Inferior parietal cortex (tissue), 1 donor: ENCODE data around the gene FBXW4.
"Not testable (repeated sequence)": the region's sequence is repeated elsewhere in the genome, so short reads cannot be mapped to it uniquely, and the experiment has no call there.

ENCODE experiments used
- DNase-seq: peaks from one replicate; pipeline ENCODE4 v3.0.0-alpha.2; 2016; ENCODE audit errors: extremely low spot score

Gene FBXW4

DNA sequence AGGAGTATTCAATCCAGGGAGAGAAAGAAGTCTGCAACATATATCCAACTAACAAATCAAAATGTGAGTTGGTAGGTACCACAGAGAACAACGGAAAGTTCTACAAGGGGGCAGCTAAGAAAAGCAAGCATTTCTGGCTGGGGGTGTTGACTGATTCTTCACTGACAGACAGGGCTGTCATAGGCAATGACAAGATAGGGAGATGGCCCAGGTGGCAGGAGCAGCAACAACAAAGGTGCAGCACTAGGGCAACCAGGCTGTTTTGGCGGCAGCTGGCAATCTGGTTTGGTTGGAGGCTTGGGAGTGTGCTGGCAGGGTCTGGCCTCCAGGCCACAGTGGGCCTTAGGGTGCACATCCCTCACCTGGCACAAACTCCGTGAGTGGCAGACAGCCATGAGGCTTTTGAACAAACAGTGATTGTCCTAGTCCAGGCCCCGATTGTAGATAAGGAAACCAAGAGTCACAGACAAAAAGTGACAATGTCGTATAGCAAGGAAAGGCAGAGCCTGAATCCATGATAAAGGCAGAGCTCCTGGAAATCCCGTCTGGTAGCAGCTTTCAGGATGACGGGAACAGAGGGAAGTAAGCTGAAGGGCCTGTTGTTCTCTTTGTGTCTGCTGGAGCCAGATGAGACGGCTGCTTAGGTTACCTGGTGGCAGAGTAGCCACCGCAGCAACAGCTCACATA, 78.4 kb downstream of the FBXW4 start:
- DNase-seq, result no peak

DNA sequence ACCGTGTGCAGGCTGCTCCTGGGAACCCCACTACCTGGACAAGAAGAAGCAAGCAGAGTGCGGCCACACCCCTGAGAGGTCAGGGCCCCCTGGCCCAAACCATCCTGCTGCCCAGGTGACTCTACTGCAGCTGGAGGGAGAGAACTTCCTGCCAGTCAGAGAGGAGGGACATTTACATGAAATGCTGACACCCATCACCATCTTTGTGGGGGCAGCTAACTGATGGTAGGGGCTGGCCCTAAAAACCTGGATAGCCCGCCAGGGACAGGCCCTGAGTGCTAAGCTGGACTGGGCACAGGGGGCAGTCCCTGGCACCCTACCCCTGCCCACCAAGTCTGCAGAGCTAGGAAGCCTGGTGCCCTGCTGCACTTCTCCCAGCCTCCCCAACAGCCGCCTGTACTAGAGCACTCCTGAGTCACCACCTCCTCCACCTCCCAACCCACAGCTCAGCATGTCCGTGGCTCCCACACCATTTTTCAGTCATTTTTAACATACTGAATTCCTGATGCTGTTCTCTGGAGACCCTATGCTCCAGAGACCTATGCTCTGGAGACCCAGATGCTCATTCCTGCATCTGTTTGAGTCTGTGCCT, 79.3 kb downstream of the FBXW4 start:
- no peak for DNase-seq

DNA sequence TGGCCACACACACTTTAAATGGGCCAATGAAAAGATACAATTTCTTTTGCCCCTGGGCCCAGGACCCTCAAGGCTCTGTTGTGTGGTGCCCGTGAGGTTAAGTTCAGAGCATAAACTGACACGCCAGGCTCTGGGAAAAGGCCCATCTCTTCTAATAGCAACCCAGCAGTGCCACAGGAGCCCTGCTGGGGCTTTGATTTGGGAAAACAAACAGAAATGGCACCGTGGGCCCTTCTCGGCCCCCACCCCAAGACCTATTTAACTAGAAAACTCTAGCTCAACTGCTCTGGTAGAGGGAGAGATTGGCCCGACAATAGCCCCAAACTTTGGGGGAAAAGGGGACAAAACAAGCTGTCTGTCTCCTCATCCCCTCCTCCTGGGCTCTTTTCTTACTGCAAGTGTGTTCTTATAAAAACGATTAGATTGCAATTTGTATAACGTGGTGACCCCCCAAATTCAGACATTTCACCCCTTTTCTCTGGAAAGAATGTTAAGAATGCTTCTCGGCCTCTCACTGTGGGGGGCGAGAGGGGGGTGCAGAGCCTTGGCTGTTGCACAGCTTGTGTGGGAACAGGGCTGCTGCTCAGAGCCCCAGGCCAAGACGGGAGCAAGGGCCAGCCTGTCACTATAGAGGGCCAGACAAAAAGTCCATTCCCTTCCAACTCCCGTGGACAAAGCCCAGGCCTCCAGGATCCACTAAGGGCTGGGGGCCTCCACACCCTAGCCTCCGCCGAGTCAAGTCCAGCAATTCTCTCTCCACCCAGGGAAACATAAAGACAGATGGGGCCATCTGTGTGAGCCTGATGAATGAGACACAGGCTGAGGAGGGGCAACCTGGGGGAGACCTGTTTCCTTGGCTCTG, 80.1 kb downstream of the FBXW4 start:
- no peak for DNase-seq

DNA sequence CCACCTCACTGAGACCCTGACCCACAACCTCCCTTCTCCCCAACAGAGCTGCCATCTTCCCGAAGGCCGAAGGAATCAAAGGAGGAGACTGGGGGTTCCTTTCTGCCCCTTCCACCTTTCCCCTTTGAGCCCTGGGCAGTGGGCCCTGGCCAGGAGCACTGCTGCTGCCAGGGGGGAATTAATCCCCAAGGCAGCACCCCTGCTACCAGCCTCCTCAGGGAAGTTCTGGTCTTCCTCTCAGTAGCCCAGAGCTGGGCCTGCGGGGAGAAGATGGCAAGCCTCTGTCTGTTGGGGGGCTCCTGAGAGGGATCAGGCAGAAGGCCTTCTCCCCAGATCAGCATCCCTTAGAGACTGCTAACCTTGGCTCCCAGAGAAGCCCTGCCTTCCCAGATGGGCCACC, 81.3 kb downstream of the FBXW4 start:
- DNase-seq, result no peak

DNA sequence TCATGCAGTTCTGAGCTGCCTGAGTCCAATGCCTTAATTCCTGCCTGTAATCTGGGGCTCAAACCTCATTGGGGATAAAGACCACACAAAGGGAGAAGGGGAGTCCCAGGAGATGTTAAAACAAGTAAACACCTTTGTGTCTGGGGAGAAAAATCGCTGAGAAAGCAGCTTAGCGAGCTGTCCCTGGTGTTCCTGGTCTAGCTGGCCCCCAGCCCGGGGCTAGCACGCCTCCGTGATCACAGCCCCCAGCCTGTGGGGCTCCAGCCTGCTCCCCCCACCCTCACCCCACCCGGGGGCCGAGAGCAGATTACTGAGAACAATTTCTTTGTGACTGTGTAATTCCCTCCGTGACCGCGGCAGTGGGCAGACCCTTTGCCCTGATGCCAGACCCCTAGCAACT, 82.1 kb downstream of the FBXW4 start:
- DNase-seq, result no peak

DNA sequence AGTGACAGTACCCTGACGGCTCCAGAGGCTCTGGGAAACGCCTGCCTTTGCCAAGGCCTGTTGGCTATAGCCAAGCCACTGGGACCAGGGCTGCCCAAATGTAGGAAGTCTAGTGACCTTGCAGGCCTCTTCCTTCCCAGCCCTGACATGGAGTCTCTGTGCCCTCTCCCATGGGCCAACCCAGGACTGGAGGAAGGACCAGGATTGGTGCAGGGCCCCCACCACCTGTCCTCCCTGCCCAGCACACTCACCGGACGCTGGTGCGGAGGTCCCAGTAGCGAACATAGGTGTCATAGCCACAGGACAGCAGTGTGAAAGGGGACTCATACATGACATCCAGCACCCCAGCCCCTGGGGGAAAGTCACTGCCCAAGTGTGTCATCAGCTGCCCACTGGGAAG, 82.9 kb downstream of the FBXW4 start:
- no peak for DNase-seq

DNA sequence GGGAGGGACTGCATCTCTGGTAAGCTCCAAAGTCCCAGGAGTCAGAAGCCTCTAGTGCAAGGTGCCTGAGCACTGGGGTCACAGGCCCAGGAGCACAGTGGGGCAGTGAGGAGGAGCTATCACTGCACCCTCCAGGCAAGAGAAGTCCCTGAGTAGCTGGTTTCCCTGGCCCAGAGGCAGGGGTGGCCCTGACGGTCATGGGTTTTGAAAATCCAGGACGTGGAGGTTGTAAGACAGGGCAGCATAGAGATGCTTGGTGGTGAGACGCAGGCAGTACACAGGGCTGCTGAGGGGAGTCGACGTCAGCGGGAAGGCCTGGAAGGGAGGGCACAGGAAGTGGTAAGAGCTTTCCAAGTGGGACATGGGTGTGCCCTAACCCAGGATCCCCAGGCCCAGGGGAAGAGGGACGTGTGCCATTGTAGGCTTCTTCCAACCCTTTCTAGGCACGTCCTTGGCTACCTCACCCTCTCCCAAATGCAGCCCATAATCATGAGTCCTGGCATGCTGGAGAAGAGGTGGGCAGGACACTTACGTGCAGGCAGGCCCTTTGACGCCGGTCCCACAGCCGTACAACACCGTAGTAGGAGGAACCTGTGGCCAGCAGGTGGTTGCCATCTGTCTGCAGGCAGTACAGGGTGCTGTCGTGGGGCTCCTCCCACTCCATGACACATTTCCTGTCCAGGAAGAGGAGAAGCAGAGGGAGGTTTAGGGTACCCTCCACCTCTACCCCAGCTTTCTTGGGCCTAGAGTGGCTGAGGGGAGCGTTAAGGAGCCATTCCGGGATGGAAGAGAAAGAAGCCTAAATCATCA, 83.7 kb downstream of the FBXW4 start:
- no peak for DNase-seq

DNA sequence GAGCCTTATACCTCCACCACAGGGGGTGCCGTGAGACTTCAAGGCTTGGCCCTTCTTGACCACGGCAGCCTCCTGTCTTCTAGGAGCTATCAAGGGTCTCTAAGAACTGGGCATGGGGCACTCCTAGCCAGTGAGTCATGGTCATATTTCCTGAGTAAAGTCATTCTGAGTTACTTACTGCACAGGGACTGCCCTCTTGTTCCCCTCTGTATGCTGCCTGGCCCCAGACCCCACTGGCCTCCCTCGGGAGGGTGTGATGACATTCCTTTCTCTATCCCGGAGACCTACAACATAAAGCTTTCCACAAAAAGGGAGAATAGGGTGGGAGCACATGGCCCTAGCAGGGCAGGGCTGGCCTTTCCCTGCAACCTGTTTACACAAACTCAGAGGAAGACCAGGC, 85.5 kb downstream of the FBXW4 start:
- no peak for DNase-seq

DNA sequence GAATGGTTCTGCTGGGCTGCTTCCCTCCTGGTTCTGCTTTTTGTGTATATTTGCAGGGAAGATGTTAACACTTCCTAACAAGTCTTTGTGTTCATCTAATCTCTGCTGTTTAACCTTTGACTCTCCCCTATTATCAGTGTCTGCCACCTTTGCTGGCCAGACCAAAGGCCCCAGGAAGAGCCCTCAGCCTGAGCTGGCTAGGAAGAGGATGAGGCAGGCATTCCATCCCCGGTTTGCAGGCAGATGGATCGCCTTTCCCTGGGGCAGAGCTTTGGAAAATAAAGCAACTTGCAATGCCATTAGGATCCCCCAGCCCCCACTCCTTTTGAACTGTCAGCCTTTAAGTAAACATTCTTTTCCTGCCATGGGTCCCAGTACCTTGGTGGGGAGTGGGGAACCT, 87.8 kb downstream of the FBXW4 start:
- no peak for DNase-seq

DNA sequence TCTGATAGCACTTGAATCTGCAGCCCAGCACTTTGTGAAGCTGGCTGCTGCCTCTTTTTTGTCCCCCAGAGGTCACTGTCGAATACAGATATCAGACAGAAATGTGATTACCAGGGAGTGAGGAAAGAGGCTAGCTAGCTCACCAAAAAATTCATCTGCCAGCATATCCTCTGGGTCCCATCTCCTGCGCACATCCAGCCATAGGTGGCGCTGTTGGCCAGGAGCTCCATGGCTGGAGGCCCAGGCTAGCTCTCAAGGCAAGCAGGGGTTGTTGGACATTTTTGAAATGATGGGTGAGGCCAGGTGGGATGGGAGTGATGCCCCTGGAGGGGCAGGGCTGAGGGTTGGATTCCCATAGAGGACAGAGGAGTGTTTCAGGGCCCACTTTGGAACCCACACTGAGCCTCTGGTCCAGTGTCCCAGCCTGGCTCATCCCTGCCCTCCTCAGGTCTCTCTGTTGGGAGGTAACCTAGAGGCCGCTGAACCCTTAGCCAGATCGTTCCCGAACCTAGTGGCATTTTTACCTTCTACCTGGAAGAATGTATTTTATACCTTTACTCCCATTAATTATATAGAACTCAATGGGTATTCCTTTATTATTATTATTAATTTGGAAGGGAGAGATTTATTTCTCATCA, 92.1 kb downstream of the FBXW4 start:
- peak; percentile 84 for DNase-seq

DNA sequence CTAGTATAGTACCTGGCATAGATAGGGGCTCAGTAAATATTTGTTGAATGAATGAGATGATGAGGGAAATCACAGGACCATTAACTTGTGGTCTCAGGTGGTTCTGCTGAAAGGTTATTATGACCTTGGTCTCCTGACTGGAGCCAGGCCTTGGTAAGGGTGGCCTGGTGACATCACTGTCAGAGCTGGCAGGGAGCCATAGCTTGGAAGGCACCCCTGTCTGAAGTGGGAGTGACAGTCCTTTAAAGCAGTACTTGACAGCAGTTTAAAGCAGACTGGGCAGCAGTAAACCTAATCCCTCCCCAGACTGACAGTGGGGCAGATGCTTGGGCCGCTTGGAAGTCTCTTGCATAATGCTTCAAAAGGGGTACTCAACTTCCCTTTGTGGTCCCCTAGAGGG, 93.4 kb downstream of the FBXW4 start:
- no peak for DNase-seq

DNA sequence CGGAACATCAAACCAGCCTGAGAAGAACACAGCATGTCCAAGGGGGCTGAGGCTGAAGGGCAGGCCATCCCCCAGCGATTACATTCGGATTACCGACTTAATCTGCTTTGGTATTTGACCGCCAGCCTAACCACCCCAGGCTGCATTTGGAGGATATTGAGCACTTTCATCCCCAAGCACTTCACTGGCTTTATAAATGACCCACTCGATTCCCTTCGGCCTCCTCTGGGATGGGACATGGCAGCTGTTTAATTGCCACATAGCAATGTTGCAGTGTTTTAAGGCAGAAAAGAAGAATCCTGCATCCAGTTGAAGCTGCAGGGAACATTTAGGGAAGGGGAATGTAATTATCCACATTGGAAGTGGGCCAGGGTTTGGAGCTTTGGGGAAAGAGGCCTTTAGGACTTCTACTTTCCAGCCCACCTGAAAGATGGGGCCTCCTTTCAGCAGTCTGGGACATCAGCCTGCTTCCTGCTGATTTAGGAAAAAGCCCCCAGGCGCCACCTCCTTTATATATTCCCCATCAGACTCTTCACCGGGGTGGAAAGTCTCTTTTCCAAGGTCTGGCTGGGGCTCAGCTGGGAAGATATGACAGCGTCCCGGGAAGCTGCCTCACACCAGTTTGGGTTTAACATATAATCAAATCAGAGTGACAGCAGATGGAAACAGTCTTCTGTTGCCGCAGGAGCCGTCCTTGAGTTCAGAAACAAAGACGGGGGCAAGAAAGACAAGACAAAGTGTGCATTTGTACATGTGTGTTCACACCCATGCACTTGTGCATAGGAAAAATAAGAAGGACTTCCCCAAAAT, 97.7 kb downstream of the FBXW4 start:
- DNase-seq, result no peak

DNA sequence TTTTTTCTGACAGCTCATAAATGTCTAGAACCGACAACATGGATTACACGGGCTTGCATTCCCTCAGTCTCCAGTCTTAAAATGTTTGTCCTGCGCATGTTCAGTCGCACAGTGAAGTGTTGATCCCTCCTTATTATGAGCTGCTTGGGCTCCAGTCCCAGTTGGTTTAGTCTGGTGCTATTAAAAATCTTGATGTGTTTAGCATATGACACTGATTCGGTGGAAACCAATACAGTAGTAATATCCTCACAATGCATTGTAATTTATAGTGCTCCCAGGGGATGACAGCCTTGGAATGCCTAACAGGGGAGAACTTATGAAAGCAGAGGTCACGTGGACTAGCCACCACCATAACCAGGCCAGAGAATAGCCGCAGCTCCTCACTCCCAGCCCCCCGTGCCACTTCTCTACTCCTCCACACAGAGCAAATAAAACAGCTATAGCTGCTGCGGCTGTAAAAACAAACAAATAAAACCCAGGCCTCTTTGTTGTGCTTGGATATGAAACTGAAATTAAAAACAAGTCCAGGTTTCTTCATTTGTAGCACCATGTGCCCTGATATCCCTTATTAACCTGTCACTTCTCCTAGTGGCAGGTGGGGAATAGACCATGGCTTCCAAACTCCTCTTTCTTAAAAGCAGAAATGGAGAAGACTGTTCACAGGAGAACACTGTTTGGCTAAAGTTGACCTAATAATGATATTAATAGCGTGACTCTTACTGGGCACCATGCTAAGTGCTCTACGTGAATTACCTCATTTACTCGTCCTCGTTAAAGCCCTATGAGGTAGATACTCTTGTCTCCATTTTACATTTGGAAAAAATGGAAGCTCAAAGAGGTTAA, 99.2 kb downstream of the FBXW4 start:
- DNase-seq, result no peak

DNA sequence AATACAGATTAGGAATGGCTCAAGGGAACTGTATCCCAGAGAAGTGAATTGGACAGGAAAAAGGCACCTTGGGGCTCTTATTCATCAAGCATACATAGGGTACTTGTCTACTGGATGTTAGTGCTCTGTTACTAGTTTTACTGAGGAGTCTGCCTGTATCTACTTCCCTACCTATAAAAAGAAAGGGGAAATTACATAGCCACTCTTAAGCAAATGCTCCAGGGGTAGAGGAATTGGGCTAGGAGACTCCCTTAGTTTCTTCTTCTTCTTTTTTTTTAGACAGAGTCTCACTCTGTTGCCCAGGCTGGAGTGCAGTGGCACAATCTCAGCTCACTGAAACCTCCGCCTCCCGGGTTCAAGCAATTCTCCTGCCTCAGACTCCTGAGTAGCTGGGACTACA, 101.6 kb downstream of the FBXW4 start:
- DNase-seq, result not testable (repeated sequence)

DNA sequence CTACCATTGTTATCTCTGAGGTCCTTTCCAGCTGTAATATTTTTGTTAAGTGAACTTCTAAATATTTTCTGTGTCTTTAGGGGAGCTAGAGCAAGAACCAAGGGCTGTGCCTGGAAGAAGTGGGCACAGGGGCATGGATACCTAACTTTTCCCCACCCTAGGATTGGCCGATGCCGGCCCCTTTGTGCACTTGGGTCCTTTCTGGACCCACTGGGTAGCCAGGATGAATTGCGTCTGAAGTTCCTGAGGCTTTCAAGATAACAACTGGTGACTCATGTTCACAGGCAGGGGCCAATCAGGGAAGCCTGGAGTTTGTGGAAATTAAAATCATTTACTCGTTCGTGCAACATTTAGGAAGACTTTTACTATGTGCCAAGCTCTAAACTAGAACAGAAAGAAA, 106.1 kb downstream of the FBXW4 start:
- no peak for DNase-seq

DNA sequence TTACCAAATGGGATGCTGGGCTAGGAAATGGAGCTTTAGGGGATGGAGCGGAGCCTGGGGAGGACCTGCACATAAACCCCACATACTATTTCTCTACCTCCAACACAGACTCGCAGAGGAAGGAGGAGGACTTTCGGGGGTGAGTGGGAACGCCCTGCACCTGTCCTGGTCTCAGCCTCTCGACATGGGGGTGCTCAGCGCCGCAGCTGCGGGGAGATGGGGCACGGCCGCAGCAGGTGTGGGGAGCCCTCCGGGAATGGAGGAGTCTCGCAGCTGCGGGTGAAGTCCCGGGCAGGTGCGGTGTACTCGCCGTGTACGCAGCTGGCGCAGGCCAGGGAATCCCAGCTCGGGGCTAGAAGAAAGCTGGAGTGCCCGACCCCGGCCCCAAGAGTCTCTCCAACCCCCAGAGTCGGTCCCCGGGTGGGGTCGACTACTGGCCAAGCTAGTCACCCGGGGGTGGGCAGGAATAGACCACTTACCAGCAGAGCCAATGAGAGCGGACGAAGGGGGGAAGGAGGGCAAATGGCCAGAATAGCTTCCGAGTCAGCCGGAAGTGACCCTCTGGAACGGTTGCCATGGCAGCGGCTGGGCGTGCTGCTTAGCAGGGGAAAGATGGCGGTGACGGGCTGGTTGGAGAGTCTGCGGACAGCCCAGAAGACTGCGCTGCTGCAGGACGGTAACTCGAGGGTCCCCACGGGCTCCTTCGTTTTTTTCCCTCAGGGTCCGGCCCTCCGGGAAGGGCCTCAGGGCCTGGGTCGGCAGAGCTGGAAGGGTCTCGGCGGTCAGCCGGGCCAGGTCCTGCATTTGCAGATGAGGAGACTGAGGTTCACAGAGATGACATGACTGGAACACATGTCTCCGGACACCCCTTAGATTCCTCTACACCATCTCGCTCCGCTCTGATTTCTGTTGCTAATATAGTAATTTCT, 107.0 kb downstream of the FBXW4 start, which contains the start of the genes DPCD and POLL:
TSS of gene DPCD (plus strand) at position 597 of the 929 bp plus-strand sequence. CDS start at position 613, 16 bp downstream.
TSS of gene POLL (minus strand) at position 533 of the 929 bp plus-strand sequence. CDS start 897 bp downstream, outside the sequence.
- peak; percentile 97 for DNase-seq

DNA sequence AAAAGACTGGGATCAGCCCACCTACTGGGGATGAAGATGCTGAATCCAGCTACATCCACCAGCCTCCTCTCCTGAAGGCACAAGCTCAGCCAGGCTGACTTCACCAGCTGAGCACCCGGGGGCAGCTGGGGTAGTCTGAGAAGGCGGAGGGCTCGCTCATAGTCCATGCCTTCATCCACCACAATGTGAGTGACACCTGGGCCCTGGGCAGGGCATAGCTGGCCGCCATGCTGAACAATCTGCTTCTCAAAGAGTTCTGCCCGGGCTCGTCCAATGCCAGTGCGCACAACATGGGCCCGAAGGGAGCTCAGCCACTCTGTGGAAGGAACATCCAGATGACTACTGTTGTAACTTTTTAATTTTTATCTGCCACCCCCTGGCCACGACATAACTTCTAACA, 109.1 kb downstream of the FBXW4 start:
- no peak for DNase-seq
